ENCODE data around the gene MPPED1. TPM values are rescaled to one million over a fixed set of nuclear protein-coding genes. Genes with fewer than 3 reads are reported as not detected.

Gene MPPED1, protein sequence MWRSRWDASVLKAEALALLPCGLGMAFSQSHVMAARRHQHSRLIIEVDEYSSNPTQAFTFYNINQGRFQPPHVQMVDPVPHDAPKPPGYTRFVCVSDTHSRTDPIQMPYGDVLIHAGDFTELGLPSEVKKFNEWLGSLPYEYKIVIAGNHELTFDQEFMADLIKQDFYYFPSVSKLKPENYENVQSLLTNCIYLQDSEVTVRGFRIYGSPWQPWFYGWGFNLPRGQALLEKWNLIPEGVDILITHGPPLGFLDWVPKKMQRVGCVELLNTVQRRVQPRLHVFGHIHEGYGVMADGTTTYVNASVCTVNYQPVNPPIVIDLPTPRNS
- total RNA-seq (under 1 TPM in 1 of 7 donors, not detected in 6; 0.13 TPM), polyA plus RNA-seq (under 1 TPM; 0.02 to 0.04 (median 0.03) TPM)
- long read RNA-seq, donor 1 = 0 reads
- long read RNA-seq, donor 2 = 0 reads

DNA sequence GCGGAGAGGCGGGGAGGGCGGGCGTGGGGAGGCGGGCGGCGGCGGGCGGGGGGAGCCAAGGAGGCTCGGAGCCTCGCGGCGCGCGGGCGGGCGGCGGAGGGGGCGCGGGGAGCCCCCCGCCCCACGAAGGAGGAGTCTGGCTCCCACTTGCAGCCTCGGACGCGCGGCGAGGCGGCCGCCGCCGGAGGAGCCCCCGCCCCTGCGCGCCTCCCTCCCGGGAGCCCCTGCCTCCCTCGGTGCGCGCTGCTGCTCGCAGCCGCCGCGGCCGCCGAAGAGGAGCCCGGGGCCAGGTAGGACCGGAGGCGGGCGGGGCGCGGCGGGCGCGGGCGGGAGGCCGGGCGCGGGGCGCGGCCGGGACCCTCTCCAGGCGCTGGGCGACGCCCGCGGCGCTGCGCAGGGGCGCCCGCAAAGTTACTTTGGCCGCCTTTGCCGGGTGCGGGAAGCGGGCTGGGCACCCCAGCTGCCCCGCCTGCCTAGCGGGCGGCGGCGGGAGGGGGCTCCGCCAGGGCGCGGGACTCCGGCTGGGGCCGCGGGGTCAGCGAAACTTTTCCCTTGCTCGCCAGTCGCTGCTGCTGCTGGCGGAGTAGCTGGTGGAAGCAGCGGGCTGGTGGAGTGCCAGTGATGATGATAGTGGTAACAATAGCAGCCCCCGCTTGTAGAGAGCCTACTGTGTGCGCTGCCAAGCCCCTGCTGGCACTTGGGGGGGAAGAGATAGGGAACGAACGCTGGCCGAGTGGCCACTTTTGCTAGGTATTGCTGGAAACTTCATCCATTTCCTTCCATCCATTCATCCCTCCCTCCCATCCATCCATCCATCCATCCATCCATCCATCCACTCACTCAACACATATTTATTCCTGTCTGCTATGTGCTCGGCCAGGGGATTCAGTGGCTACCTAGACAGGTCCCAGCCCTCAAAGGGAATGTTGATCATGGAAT lies at the start of gene MPPED1:
TSS of gene MPPED1 (plus strand) at position 146 of the 939 bp plus-strand sequence. CDS start 12,972 bp downstream, outside the sequence.
- intact Hi-C loops (cut with DNase I; ENCODE audit: low total_unique reads) = no loop called here
- peaks cover 0 to 82% (median 43%) of the 10 kb centered on the region in 7 donors for H3K27me3 ChIP-seq (replicated peaks in 1 of 7)

DNA sequence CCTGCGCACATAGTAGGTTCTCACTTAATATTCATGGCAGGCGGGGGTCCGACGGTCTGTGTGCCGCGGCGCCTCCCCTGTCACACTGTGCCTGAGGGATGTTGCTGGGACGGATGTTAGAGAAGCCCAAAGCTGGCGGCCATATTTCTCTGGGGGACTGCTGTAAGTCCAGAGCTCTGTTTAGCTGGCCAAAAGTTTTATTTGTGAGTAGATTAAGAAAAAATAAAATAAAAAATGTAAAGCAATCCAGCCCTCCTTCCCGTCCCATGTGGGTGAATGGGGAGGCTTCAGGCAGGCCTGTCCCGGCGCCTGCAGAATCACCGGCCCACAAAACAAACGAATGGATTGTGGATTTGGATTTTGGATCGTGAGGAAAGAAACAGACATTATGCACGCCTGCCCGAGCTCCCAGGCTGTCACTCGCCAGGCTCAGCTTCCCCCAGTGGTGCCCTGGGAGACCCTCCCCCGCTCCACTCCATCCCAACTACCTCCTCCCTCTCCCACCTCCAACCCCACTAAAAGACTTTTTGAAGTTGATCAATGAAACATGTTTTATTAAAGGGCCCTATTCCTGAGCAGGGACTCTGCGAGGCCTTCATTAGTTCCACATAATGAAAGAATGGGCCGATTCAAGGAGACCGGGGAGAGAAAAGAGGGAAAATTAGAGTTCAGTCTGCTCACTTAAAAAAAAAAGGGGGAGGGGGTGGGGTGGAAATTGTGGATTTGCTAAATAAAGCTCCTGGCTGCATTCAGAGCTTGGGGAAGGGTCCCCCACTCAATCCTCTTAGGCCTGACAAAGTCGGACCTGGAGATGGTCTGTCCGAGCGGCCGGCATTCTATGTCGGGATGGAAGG lies 48.3 kb upstream of the MPPED1 start:
- no peak for DNase-seq
- H3K4me1 ChIP-seq = no peaks in the 10 kb centered on the region
- no peak overlapping the region for H3K4me3 ChIP-seq
- no peak overlapping the region for H3K27ac ChIP-seq
- H3K36me3 ChIP-seq = no peaks in the 10 kb centered on the region
- TF ChIP-seq POLR2A (IDR thresholded peaks at IDR 0.05) = no peak
- TF ChIP-seq, protein P1, sequence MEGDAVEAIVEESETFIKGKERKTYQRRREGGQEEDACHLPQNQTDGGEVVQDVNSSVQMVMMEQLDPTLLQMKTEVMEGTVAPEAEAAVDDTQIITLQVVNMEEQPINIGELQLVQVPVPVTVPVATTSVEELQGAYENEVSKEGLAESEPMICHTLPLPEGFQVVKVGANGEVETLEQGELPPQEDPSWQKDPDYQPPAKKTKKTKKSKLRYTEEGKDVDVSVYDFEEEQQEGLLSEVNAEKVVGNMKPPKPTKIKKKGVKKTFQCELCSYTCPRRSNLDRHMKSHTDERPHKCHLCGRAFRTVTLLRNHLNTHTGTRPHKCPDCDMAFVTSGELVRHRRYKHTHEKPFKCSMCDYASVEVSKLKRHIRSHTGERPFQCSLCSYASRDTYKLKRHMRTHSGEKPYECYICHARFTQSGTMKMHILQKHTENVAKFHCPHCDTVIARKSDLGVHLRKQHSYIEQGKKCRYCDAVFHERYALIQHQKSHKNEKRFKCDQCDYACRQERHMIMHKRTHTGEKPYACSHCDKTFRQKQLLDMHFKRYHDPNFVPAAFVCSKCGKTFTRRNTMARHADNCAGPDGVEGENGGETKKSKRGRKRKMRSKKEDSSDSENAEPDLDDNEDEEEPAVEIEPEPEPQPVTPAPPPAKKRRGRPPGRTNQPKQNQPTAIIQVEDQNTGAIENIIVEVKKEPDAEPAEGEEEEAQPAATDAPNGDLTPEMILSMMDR (IDR thresholded peaks at IDR 0.05 in 8 of 11, conservative IDR thresholded peaks at IDR 0.05 in 3 of 11) = no peak
- no peak for TF ChIP-seq POLR2AphosphoS5 (IDR thresholded peaks at IDR 0.05)
- peaks cover 0 to 21% (median 0%) of the 10 kb centered on the region in 7 donors for H3K27me3 ChIP-seq (replicated peaks in 1 of 7)
- intact Hi-C loops (cut with DNase I; ENCODE audit: low total_unique reads) = no loop called here
- WGBS, 5 donors = 84 to 92% (median 90%) methylated on average over 27 of the region's 27 CpGs
- no peaks in the 10 kb centered on the region for H3K9me3 ChIP-seq

More for the DNA sequence above, at the start of gene MPPED1:
- TF ChIP-seq POLR2A (IDR thresholded peaks at IDR 0.05) (no peak), POLR2AphosphoS5 (IDR thresholded peaks at IDR 0.05) (no peak)
- TF ChIP-seq, protein P1 (IDR thresholded peaks at IDR 0.05 in 8 of 11, conservative IDR thresholded peaks at IDR 0.05 in 3 of 11) = no peak
- no peak for DNase-seq
- no peak within 1 kb of the TSS for H3K27ac ChIP-seq
- H3K9me3 ChIP-seq = no peaks in the 10 kb centered on the region
- peak within 1 kb of the TSS in 1 of 8 donors; percentile 15 for H3K4me3 ChIP-seq
- no peaks in the 10 kb centered on the region for H3K36me3 ChIP-seq
- peaks cover 0 to 4% (median 0%) of the 10 kb centered on the region in 6 donors for H3K4me1 ChIP-seq
- 3 to 22% (median 5%) methylated on average over 8 to 95 of the region's 95 CpGs for WGBS, 5 donors

DNA sequence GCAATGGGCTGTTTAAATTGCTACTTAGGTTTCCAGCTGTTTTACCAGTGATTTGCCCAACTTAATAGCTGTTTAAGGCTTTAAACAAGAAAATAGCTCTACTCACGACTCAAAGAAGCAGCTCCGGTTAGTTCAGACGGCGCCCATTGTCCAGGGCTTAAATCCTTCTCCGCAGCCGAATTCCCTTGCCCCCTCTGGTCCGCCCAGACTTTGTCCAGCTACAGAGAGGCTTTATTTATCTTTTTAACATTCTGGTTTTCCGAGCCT lies 47.7 kb upstream of the MPPED1 start:
- no peak for DNase-seq
- TF ChIP-seq, protein P1 (IDR thresholded peaks at IDR 0.05 in 8 of 11, conservative IDR thresholded peaks at IDR 0.05 in 3 of 11) = no peak
- TF ChIP-seq POLR2A (IDR thresholded peaks at IDR 0.05) = no peak
- TF ChIP-seq POLR2AphosphoS5 (IDR thresholded peaks at IDR 0.05) = no peak
- H3K27ac ChIP-seq = no peak overlapping the region
- intact Hi-C loops (cut with DNase I; ENCODE audit: low total_unique reads) = no loop called here
- H3K36me3 ChIP-seq = no peaks in the 10 kb centered on the region
- no peaks in the 10 kb centered on the region for H3K4me1 ChIP-seq
- no peak overlapping the region for H3K4me3 ChIP-seq
- no peaks in the 10 kb centered on the region for H3K9me3 ChIP-seq
- H3K27me3 ChIP-seq (replicated peaks in 1 of 7) = peaks cover 0 to 27% (median 0%) of the 10 kb centered on the region in 7 donors
- WGBS, 5 donors = 81 to 91% (median 88%) methylated on average over 8 of the region's 8 CpGs
